ENCODE results near the gene NAALADL2. TPM values are rescaled to one million over a fixed set of nuclear protein-coding genes. Genes with fewer than 3 reads are reported as not detected.
"Not testable (repeated sequence)": the region's sequence is repeated elsewhere in the genome, so short reads cannot be mapped to it uniquely, and the experiment has no call there.

The NAALADL2 gene
- polyA plus RNA-seq, 2 donors, result 0.26 to 0.54 TPM

DNA sequence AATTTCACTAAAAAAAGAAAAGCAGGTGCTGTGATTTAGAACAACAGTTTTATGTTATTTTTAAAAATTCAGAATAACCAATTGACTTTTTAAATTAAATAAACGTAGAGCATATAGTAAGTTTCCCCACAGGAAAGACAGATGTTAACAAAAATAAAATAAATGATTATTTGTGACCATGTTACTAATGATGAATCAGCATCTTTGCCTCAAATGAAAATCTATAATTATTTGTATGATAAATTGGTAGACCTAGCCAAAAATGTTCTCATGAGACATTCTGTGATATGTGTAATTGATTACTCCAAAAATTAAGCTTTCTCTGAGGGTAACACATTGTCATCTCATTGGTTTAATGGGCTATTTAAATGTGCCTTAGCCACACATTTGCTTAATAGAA is 948.0 kb downstream of the NAALADL2 start:
- Histone ChIP-seq H3K4me1 (ENCODE audit: control insufficient read depth in 2 of 2, insufficient read depth in 2 of 2, low read length in 1 of 2) (no peaks in the 10 kb centered on the region), H3K4me3 (ENCODE audit: low read depth in 1 of 2, low read length in 2 of 2) (no peak overlapping the region), H3K27me3 (ENCODE audit: control insufficient read depth in 1 of 2, insufficient read depth in 2 of 2, low read length in 2 of 2) (no peaks in the 10 kb centered on the region), H3K9me3 (ENCODE audit: control insufficient read depth in 2 of 2, insufficient read depth in 1 of 2, low read depth in 1 of 2, low read length in 1 of 2) (no peaks in the 10 kb centered on the region), H3K27ac (ENCODE audit: low read depth in 2 of 2, low read length in 1 of 2) (no peak overlapping the region), H3K36me3 (ENCODE audit: control insufficient read depth in 2 of 2, insufficient read depth in 2 of 2, low read length in 1 of 2) (no peaks in the 10 kb centered on the region)
- 75 to 78% methylated on average over 1 of the region's 1 CpG for WGBS, 2 donors

DNA sequence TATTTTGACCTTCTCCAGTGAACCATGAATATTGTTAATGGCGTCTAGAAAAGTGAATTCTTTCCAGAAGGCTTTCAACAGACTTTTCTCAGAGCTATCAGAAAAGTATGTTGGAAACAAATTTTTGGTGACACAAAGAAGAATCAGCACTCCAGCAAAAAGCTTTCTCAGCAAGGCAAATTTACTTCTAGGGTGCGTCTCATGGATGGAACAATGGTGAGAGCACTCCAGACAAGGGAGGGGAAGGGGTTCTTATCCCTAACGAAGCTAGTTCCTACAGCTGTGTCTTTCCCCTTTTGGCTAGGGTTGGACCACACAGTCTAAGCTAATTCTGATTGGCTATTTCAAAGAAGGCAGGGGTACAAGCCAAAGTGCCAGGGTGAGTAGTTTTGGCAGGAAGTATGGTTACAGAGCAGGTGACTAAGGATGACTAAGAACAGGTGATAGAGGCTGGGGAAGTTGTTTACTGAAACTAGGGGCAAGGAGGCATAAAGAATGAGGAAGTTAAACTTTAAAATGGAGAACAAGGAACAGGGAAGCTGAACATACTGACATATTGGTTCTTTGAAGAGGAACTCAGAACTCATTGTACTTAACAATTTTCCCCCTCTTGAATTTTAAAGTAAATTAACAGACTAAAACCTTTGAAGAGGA is 959.8 kb downstream of the NAALADL2 start:
- 85 to 88% methylated on average over 3 of the region's 3 CpGs for WGBS, 2 donors
- Histone ChIP-seq H3K36me3 (ENCODE audit: control insufficient read depth in 2 of 2, insufficient read depth in 2 of 2, low read length in 1 of 2) (no peaks in the 10 kb centered on the region), H3K27me3 (ENCODE audit: control insufficient read depth in 1 of 2, insufficient read depth in 2 of 2, low read length in 2 of 2) (no peaks in the 10 kb centered on the region), H3K27ac (ENCODE audit: low read depth in 2 of 2, low read length in 1 of 2) (no peak overlapping the region), H3K4me3 (ENCODE audit: low read depth in 1 of 2, low read length in 2 of 2) (no peak overlapping the region), H3K9me3 (ENCODE audit: control insufficient read depth in 2 of 2, insufficient read depth in 1 of 2, low read depth in 1 of 2, low read length in 1 of 2) (peaks cover 2 to 6% of the 10 kb centered on the region in 2 donors), H3K4me1 (ENCODE audit: control insufficient read depth in 2 of 2, insufficient read depth in 2 of 2, low read length in 1 of 2) (no peaks in the 10 kb centered on the region)

DNA sequence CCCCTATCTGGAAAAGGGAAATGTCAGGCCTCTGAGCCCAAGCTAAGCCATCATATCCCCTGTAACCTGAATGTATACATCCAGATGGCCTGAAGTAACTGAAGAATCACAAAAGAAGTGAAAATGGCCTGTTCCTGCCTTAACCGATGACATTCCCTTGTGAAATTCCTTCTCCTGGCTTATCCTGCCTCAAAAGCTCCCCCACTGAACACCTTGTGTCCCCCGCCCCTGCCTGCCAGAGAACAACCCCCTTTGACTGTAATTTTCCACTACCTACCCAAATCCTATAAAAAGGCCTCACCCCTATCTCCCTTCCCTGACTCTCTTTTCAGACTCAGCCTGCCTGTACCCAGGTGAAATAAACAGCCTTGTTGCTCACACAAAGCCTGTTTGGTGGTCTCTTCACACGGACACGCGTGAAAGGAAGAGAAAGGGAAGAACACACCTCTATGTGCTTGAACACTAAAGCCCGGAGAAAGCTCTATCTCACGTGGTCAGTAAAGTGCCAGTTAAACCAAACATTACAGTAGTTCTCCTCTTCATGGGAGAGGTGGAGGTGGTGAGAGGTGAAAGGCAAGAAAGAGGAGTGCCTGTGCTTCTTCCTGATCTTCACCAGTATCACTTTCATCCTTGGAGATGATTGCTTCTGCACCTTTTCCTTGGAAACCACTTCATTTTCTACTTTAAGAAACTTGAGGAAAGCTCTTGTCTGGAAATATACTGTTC is 963.8 kb downstream of the NAALADL2 start:
- not testable (repeated sequence) for H3K36me3 ChIP-seq (ENCODE audit: control insufficient read depth in 2 of 2, insufficient read depth in 2 of 2, low read length in 1 of 2); H3K27ac ChIP-seq (ENCODE audit: low read depth in 2 of 2, low read length in 1 of 2); H3K4me1 ChIP-seq (ENCODE audit: control insufficient read depth in 2 of 2, insufficient read depth in 2 of 2, low read length in 1 of 2); H3K4me3 ChIP-seq (ENCODE audit: low read depth in 1 of 2, low read length in 2 of 2); H3K9me3 ChIP-seq (ENCODE audit: control insufficient read depth in 2 of 2, insufficient read depth in 1 of 2, low read depth in 1 of 2, low read length in 1 of 2); H3K27me3 ChIP-seq (ENCODE audit: control insufficient read depth in 1 of 2, insufficient read depth in 2 of 2, low read length in 2 of 2)
- 84 to 87% methylated on average over 7 of the region's 7 CpGs for WGBS, 2 donors

DNA sequence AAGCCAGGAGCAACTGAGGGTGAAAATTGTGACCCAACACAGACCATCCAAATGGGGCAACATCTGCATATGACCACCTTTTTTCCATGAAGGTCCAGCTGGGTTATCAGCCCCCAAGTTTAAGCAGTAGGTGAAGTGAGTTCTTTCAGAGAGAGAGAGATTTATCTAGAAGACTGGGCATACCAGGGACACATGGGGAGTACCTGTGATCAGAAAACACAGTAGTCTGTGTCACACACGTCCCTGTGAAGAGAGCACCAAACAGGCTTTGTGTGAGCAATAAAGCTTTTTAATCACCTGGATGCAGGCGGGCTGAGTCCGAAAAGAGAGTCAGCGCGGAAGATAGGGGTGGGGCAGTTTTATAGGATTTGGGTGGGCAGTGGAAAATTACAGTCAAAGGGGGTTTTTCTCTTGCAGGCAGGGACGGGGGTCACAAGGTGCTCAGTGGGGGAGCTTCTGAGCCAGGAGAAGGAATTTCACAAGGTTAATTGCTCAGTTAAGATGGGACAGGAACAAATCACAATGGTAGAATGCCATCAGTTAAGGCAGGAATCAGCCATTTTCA is 966.0 kb downstream of the NAALADL2 start:
- 85 to 91% methylated on average over 6 of the region's 6 CpGs for WGBS, 2 donors
- H3K4me1 ChIP-seq (ENCODE audit: control insufficient read depth in 2 of 2, insufficient read depth in 2 of 2, low read length in 1 of 2); H3K27ac ChIP-seq (ENCODE audit: low read depth in 2 of 2, low read length in 1 of 2); H3K4me3 ChIP-seq (ENCODE audit: low read depth in 1 of 2, low read length in 2 of 2); H3K36me3 ChIP-seq (ENCODE audit: control insufficient read depth in 2 of 2, insufficient read depth in 2 of 2, low read length in 1 of 2); H3K27me3 ChIP-seq (ENCODE audit: control insufficient read depth in 1 of 2, insufficient read depth in 2 of 2, low read length in 2 of 2); H3K9me3 ChIP-seq (ENCODE audit: control insufficient read depth in 2 of 2, insufficient read depth in 1 of 2, low read depth in 1 of 2, low read length in 1 of 2): not testable (repeated sequence)

DNA sequence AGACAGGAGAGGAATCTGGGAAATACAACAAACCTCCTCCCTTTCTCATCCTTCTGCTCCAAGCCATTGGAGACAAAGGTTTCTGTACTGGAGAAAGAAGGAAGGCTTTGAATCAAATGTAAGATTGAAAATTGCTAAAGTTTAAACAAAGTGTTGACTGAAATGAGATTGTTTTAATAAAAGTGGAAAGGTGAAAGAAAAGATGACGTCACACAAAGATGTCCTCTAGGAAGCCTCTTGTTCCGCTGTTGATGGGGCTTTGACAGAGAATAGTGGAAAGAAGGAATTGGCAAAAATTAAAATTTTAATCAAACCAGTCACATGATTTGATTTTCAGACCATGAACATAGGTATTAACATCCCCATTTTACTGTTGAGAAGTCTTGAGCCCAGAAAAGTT is 967.6 kb downstream of the NAALADL2 start:
- H3K4me3 ChIP-seq (ENCODE audit: low read depth in 1 of 2, low read length in 2 of 2), result no peak overlapping the region
- no peaks in the 10 kb centered on the region for H3K4me1 ChIP-seq (ENCODE audit: control insufficient read depth in 2 of 2, insufficient read depth in 2 of 2, low read length in 1 of 2)
- no peak overlapping the region for H3K27ac ChIP-seq (ENCODE audit: low read depth in 2 of 2, low read length in 1 of 2)
- no peaks in the 10 kb centered on the region for H3K9me3 ChIP-seq (ENCODE audit: control insufficient read depth in 2 of 2, insufficient read depth in 1 of 2, low read depth in 1 of 2, low read length in 1 of 2)
- WGBS, 2 donors, result 91 to 92% methylated on average over 2 of the region's 2 CpGs
- no peaks in the 10 kb centered on the region for H3K36me3 ChIP-seq (ENCODE audit: control insufficient read depth in 2 of 2, insufficient read depth in 2 of 2, low read length in 1 of 2)
- H3K27me3 ChIP-seq (ENCODE audit: control insufficient read depth in 1 of 2, insufficient read depth in 2 of 2, low read length in 2 of 2), result no peaks in the 10 kb centered on the region

DNA sequence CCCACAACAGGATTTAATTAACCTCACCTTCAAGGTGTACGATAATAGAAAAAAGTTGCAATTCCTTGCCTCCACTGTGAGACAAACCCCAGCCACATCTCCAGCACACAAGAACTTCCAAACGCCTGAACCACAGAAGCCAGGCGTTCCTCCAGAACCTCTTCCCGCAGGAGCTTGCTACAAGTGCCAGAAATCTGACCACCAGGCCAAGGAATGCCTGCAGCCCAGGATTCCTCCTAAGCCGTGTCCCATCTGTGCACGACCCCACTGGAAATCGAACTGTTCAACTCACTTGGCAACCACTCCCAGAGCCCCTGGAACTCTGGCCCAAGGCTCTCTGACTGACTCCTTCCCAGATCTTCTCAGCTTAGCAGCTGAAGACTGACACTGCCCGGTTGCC is 970.7 kb downstream of the NAALADL2 start:
- WGBS, 2 donors, result 90 to 91% methylated on average over 8 of the region's 8 CpGs
- not testable (repeated sequence) for H3K4me3 ChIP-seq (ENCODE audit: low read depth in 1 of 2, low read length in 2 of 2); H3K4me1 ChIP-seq (ENCODE audit: control insufficient read depth in 2 of 2, insufficient read depth in 2 of 2, low read length in 1 of 2); H3K27me3 ChIP-seq (ENCODE audit: control insufficient read depth in 1 of 2, insufficient read depth in 2 of 2, low read length in 2 of 2); H3K27ac ChIP-seq (ENCODE audit: low read depth in 2 of 2, low read length in 1 of 2); H3K36me3 ChIP-seq (ENCODE audit: control insufficient read depth in 2 of 2, insufficient read depth in 2 of 2, low read length in 1 of 2); H3K9me3 ChIP-seq (ENCODE audit: control insufficient read depth in 2 of 2, insufficient read depth in 1 of 2, low read depth in 1 of 2, low read length in 1 of 2)

DNA sequence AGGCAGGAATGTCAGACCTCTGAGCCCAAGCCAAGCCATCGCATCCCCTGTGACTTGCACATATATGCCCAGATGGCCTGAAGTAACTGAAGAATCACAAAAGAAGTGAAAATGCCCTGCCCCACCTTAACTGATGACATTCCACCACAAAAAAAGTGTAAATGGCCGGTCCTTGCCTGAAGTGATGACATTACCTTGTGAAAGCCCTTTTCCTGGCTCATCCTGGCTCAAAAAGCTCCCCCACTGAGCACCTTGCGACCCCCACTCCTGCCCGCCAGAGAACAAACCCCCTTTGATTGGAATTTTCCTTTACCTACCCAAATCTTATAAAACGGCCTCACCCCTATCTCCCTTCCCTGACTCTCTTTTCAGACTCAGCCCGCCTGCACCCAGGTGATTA is 976.6 kb downstream of the NAALADL2 start:
- not testable (repeated sequence) for H3K27ac ChIP-seq (ENCODE audit: low read depth in 2 of 2, low read length in 1 of 2); H3K9me3 ChIP-seq (ENCODE audit: control insufficient read depth in 2 of 2, insufficient read depth in 1 of 2, low read depth in 1 of 2, low read length in 1 of 2); H3K27me3 ChIP-seq (ENCODE audit: control insufficient read depth in 1 of 2, insufficient read depth in 2 of 2, low read length in 2 of 2); H3K36me3 ChIP-seq (ENCODE audit: control insufficient read depth in 2 of 2, insufficient read depth in 2 of 2, low read length in 1 of 2); H3K4me1 ChIP-seq (ENCODE audit: control insufficient read depth in 2 of 2, insufficient read depth in 2 of 2, low read length in 1 of 2); H3K4me3 ChIP-seq (ENCODE audit: low read depth in 1 of 2, low read length in 2 of 2)
- 71 to 78% methylated on average over 6 of the region's 6 CpGs for WGBS, 2 donors

DNA sequence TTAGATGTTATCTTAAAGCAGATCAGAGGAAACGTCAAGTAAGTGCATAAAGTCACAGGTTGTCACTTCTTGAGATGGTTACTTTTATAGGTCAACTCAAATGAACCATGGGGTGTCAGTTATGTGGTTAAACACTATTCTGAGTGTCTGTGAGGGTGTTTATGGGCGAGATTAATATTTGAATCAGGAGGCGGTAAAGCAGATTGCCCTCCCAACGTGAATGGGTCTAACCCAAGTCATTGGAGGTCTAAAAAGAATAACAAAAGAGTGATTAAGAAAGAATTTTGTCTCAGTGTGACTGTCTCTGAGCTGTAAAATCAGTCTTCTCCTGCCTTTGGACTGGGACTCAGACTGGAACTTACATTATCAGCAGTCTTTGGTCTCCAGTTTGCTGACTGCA is 977.5 kb downstream of the NAALADL2 start:
- WGBS, 2 donors, result 65 to 69% methylated on average over 4 of the region's 4 CpGs

DNA sequence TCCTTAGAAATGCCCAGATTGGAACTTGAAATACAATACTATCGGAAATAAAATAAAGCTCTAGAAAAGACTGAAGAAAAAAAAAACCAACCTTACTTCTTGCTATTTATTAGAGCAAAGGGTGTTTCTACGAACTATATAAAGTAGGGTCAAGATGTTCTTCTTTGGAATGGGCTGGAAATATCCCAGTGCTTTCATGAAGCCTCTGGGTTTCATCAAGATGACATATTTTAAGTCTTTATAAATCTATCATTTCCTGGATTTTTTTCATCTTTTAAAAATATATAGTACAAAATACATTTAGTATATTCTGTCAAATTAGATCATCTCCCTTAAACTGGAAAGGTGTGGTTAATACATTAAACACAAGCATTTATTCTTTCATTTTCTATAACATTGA is 978.8 kb downstream of the NAALADL2 start:
- 81 to 83% methylated on average over 2 of the region's 2 CpGs for WGBS, 2 donors
- no peaks in the 10 kb centered on the region for H3K36me3 ChIP-seq (ENCODE audit: control insufficient read depth in 2 of 2, insufficient read depth in 2 of 2, low read length in 1 of 2)
- H3K9me3 ChIP-seq (ENCODE audit: control insufficient read depth in 2 of 2, insufficient read depth in 1 of 2, low read depth in 1 of 2, low read length in 1 of 2), result no peaks in the 10 kb centered on the region
- no peak overlapping the region for H3K27ac ChIP-seq (ENCODE audit: low read depth in 2 of 2, low read length in 1 of 2)
- H3K27me3 ChIP-seq (ENCODE audit: control insufficient read depth in 1 of 2, insufficient read depth in 2 of 2, low read length in 2 of 2), result no peaks in the 10 kb centered on the region
- no peaks in the 10 kb centered on the region for H3K4me1 ChIP-seq (ENCODE audit: control insufficient read depth in 2 of 2, insufficient read depth in 2 of 2, low read length in 1 of 2)
- no peak overlapping the region for H3K4me3 ChIP-seq (ENCODE audit: low read depth in 1 of 2, low read length in 2 of 2)

More for the DNA sequence above, 977.5 kb downstream of the NAALADL2 start:
- H3K4me3 ChIP-seq (ENCODE audit: low read depth in 1 of 2, low read length in 2 of 2), result no peak overlapping the region
- no peaks in the 10 kb centered on the region for H3K9me3 ChIP-seq (ENCODE audit: control insufficient read depth in 2 of 2, insufficient read depth in 1 of 2, low read depth in 1 of 2, low read length in 1 of 2)
- no peaks in the 10 kb centered on the region for H3K27me3 ChIP-seq (ENCODE audit: control insufficient read depth in 1 of 2, insufficient read depth in 2 of 2, low read length in 2 of 2)
- no peaks in the 10 kb centered on the region for H3K36me3 ChIP-seq (ENCODE audit: control insufficient read depth in 2 of 2, insufficient read depth in 2 of 2, low read length in 1 of 2)
- H3K27ac ChIP-seq (ENCODE audit: low read depth in 2 of 2, low read length in 1 of 2), result no peak overlapping the region
- no peaks in the 10 kb centered on the region for H3K4me1 ChIP-seq (ENCODE audit: control insufficient read depth in 2 of 2, insufficient read depth in 2 of 2, low read length in 1 of 2)

Data from esophagus (tissue), 2 donors.